GM19397 (cell line): ENCODE data around the gene RFC3.
"Not testable (repeated sequence)": the region's sequence is repeated elsewhere in the genome, so short reads cannot be mapped to it uniquely, and the experiment has no call there.

Experiments used
- ATAC-seq: cut with Tn5 transposase; IDR thresholded peaks from one replicate; pipeline ENCODE4 v1.9.1; 2021; ENCODE audit warnings: mild to moderate bottlenecking, moderate library complexity; ENCODE audit not compliant: unreplicated experiment

The RFC3 gene

GRCh38 chr13:33817901-33818706 lies at the start of gene RFC3:
TSS of gene RFC3 (plus strand) at chr13:33818149. CDS start at chr13:33818179, 30 bp downstream.
- peak; percentile 96 for ATAC-seq

GRCh38 chr13:33771296-33771695 lies 46.7 kb upstream of the RFC3 start:
- ATAC-seq, result no peak

DNA sequence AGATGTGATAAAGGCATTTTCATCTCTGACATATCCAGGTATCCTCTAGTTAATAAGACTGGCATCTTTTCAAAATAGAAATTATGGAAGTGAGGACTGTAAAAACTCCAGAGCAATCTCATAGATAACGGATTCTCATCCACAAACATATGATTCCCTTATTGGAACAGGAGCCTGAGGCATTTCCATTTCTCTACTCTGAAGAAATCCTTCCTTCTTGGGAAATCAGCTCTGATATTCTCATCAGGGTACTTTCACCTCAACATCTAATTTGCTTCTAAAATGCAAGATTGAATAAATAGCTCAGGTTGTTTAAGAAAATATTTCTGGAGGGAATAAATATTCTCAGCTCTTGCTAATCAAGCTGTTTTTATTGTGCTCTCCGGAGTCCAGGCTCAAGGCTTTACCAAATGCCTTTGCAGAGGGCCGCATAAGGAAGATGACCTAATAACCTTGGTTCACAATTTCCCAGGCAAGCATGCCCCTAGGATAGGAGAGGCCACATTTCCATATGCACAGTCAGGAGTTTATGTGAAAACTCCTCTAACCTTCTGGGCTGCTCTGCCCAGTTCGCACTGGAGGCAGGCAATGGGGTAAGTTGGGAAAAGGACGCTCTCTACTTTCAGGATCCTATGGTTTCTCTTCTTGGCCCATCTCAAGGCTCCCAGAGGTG lies 44.0 kb upstream of the RFC3 start:
- no peak for ATAC-seq

GRCh38 chr13:33775339-33776108 lies 42.4 kb upstream of the RFC3 start:
- no peak for ATAC-seq

GRCh38 chr13:33776239-33776881 lies 41.6 kb upstream of the RFC3 start:
- ATAC-seq, result no peak

- ATAC-seq, result no peak
These were observed 35.3 kb upstream of the RFC3 start for GRCh38 chr13:33782631-33783030.

DNA sequence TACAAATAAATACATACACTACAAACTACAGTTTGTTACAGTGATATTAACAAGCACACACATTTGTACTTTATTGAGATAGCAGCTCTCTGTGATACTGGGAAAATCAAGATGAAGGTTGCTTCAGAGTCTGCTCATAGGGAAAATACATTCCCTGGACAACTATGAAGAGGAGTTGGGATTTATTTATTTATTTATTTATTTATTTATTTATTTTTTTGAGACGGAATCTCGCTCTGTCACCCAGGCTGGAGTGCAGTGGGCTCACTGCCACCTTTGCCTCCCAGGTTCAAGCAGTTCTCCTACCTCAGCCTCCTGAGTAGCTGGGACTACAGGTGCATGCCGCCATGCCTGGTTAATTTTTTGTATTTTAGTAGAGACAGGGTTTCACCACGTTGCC lies 34.7 kb upstream of the RFC3 start:
- ATAC-seq, result not testable (repeated sequence)

GRCh38 chr13:33784738-33785137 lies 33.2 kb upstream of the RFC3 start:
- ATAC-seq, result no peak

- ATAC-seq, result no peak
These were observed 32.6 kb upstream of the RFC3 start for GRCh38 chr13:33785384-33785783.

- ATAC-seq, result peak; percentile 73
These were observed 30.8 kb upstream of the RFC3 start for GRCh38 chr13:33787051-33787591.

- no peak for ATAC-seq
These were observed 28.8 kb upstream of the RFC3 start for GRCh38 chr13:33789066-33789606.

DNA sequence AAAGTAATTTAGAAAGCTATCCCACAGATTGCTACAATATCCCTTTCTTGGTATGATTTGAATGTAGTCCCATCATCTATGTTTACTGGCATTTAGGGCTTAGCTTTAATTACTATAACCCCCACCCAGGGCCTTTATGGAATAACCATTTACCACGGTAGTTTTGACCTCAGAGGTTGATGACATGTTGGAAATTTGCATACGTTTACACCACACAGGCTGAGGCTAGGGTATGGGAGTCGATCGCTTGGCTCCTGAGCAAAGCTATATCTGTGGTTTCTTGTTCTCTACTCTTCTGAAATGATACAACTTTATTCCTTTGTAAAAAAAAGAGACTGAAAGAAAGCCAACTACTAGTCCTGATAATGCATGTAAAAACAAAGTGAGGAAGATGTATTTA lies 28.2 kb upstream of the RFC3 start:
- ATAC-seq, result no peak

DNA sequence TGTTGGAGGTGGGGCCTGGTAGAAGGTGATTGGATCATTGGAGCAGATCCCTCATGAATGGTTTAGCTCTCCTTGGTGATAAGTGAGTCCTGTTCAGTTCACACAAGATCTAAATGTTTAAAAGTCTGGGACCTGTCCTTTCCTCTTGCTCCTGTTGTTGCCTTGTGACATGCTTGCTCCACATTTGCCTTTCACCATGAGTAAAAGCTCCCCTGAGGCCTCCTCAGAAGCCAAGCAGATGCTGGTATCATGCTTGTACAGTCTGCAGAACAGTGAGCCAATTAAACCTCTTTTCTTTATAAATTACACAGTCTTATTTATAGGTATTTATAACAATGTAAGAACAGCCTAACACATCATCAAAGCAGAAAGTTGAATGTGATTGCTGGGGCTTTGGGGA lies 24.2 kb upstream of the RFC3 start:
- ATAC-seq, result no peak

- no peak for ATAC-seq
These were observed 23.4 kb upstream of the RFC3 start for GRCh38 chr13:33794576-33794975.

DNA sequence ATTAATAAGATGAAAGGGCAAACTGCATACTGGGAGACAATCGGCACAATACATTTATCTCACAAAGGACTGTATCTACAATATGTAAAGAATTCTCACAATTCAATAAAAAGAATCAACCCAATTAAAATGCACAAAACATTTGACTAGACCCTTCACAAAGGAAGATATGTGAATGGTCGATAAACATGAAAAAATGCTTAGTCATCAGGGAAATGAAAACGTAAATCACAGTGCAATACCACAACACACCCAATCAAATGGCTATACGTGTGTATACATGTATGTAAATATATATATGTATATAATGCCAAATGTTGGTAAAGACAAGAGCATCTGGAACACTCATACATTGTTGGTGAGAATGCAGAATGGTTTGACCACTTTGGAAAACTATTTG lies 21.9 kb upstream of the RFC3 start:
- ATAC-seq, result no peak

DNA sequence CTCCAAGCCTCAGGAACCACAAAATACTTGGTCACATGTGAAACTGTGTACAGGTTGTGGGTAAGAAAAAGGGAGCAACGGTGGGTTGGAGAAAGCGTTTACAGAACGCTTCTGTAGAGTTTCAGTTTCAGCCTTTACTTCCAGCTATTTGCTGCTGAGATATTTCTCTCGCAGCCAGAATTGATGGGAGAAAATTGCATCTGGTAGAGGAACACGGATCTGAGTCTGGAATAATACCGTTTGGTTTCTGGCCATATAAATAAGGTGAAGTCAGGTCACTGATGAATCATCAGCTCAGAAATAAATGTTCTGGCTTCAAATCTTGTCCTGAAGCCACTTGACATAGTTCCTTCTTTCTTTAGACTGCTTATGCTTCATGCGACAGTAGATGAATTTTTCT lies 20.3 kb upstream of the RFC3 start:
- peak; percentile 52 for ATAC-seq

DNA sequence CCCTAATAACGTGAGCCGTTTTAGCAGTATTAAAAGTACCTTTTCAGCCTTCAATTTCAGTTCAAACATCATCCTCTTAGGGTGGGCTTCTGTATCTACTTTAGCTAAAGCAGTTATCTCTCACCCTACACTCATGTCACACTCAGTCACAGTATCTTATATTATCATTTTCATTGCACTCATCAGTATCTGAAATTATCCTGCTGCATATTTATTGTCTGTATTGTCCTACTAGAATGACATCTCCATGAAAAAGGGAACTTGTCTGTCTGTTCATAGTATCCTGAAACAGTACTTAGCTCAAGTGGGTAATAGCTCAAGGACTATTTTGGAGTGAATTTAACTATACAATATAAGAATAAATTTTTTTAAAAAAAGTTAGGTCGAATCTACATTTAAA lies 19.9 kb upstream of the RFC3 start:
- no peak for ATAC-seq

DNA sequence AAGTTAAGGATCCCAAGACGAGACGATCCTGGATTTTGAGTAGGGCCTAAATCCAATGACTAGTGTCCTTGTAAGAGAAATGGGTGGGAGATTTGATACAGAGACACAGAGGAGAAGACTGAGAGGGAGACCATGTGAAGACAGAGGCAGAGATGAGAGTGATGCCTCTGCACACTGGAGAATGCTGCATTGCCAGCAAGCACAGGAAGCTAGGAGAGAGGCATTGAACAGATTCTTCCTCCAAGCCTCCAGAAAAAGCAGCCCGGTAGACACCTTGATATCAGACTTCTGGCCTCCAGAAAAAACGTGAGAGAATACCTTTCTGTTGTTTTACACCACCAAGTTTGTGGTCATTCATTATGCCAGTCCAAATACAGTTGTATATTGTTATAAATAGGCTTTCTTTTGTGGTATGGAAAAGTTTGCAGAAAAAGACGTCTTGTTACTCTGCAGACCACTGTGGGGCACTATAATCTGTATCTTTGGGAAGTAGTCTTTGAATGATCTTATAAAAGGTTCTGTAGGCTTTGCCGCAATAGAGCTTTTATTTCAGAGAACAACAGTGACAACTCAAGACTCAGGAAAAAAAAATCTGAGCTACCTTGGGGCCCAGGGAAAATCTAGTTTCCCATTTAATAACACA lies 17.9 kb upstream of the RFC3 start:
- no peak for ATAC-seq

DNA sequence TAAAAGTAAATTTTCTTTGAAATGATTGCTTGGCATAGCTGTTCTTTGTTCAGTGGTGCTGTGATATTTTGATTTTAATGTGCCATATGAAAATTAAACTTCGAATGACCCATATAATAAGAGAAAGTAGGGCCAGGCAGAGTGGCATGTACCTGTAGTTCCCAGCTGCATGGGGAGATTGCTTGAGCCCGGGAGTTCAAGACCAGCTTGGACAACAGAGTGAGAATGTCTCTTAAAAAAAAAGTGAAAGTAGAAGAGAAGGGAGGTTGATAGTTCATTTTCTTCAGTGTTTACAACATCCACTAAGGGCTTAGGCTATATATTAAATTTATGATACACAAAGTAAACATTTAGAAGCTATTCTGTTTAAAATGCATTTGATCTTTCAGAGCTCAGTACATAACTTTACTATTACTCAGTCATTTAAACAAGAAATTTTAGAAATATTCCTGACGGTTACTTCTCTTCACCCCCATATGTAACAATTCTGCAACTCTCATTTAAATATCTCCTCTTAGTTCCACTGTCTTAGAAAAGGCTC lies 17.2 kb upstream of the RFC3 start:
- ATAC-seq, result no peak
